HG03460 (cell line): ENCODE measurements around the gene COL6A3.

Experiments used
- ATAC-seq: cut with Tn5 transposase; IDR thresholded peaks from one replicate; pipeline ENCODE4 v1.9.1; 2021; ENCODE audit not compliant: unreplicated experiment

COL6A3 gene

GRCh38 chr2:237444071-237444470 is 30.1 kb upstream of the COL6A3 start:
- no peak for ATAC-seq

GRCh38 chr2:237441605-237442274 is 27.8 kb upstream of the COL6A3 start:
- ATAC-seq = no peak

- no peak for ATAC-seq
Observed at GRCh38 chr2:237440819-237441281, 26.9 kb upstream of the COL6A3 start.

- no peak for ATAC-seq
Observed at GRCh38 chr2:237438080-237438940, 24.3 kb upstream of the COL6A3 start.

- ATAC-seq = no peak
Observed at GRCh38 chr2:237437566-237437965, 23.6 kb upstream of the COL6A3 start.

GRCh38 chr2:237435844-237436587 is 22.1 kb upstream of the COL6A3 start:
- no peak for ATAC-seq

GRCh38 chr2:237434866-237435311 is 20.9 kb upstream of the COL6A3 start:
- no peak for ATAC-seq

GRCh38 chr2:237433920-237434676 is 20.1 kb upstream of the COL6A3 start:
- ATAC-seq = no peak

GRCh38 chr2:237432484-237433092 is 18.6 kb upstream of the COL6A3 start:
- ATAC-seq = no peak

- no peak for ATAC-seq
Observed at GRCh38 chr2:237431837-237432236, 17.9 kb upstream of the COL6A3 start.

GRCh38 chr2:237431372-237431771 is 17.4 kb upstream of the COL6A3 start:
- ATAC-seq = no peak

- ATAC-seq = no peak
Observed at GRCh38 chr2:237430861-237431260, 16.9 kb upstream of the COL6A3 start.

GRCh38 chr2:237429753-237430152 is 15.8 kb upstream of the COL6A3 start:
- no peak for ATAC-seq

- no peak for ATAC-seq
Observed at GRCh38 chr2:237427769-237428506, 14.0 kb upstream of the COL6A3 start.

- no peak for ATAC-seq
Observed at GRCh38 chr2:237426517-237426916, 12.6 kb upstream of the COL6A3 start.

GRCh38 chr2:237425320-237425719 is 11.4 kb upstream of the COL6A3 start:
- ATAC-seq = no peak

GRCh38 chr2:237424544-237424943 is 10.6 kb upstream of the COL6A3 start:
- ATAC-seq = no peak

- no peak for ATAC-seq
Observed at GRCh38 chr2:237423891-237424290, 9.9 kb upstream of the COL6A3 start.

GRCh38 chr2:237422309-237422708 is 8.3 kb upstream of the COL6A3 start:
- ATAC-seq = no peak
